Measurements from ENCODE around the gene ZNF793. TPM values are rescaled to one million over a fixed set of nuclear protein-coding genes. Genes with fewer than 3 reads are reported as not detected.

ZNF793 gene
- total and polyA plus RNA-seq, 12 donors: 1.6 to 10.7 (median 6.0) TPM

- H3K27ac ChIP-seq: no peak overlapping the region
- TF ChIP-seq POLR2A (IDR thresholded peaks at IDR 0.05): no peak
- TF ChIP-seq, protein P1, sequence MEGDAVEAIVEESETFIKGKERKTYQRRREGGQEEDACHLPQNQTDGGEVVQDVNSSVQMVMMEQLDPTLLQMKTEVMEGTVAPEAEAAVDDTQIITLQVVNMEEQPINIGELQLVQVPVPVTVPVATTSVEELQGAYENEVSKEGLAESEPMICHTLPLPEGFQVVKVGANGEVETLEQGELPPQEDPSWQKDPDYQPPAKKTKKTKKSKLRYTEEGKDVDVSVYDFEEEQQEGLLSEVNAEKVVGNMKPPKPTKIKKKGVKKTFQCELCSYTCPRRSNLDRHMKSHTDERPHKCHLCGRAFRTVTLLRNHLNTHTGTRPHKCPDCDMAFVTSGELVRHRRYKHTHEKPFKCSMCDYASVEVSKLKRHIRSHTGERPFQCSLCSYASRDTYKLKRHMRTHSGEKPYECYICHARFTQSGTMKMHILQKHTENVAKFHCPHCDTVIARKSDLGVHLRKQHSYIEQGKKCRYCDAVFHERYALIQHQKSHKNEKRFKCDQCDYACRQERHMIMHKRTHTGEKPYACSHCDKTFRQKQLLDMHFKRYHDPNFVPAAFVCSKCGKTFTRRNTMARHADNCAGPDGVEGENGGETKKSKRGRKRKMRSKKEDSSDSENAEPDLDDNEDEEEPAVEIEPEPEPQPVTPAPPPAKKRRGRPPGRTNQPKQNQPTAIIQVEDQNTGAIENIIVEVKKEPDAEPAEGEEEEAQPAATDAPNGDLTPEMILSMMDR (IDR thresholded peaks at IDR 0.05): no peak
- H3K4me3 ChIP-seq: peak overlapping the region in 1 of 4 donors; percentile 16
- peaks cover 15 to 98% (median 57%) of the 10 kb centered on the region in 3 donors for H3K9me3 ChIP-seq (replicated peaks in 1 of 3)
- 94 to 97% (median 96%) methylated on average over 7 of the region's 7 CpGs for WGBS, 4 donors
- intact Hi-C loops (cut with DNase I): no loop called here
- H3K27me3 ChIP-seq: no peaks in the 10 kb centered on the region
- no peaks in the 10 kb centered on the region for H3K36me3 ChIP-seq (replicated peaks in 1 of 2)
- no peak for DNase-seq
- H3K4me1 ChIP-seq (replicated peaks in 1 of 2): no peaks in the 10 kb centered on the region
These were observed 58.1 kb downstream of the ZNF793 start for GRCh38 chr19:37564624-37565369.

DNA sequence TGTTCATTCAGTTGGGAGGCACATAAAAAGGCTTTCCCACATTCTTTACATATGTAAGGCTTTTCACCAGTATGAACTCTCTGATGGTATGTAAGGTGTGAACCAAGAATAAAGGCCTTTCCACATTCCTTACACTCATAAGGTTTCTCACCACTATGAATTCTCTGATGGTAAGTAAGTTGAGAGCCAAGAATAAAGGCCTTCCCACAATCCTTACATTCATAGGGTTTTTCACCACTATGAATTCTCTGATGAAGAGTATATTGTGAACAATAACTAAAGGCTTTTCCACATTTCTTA lies 58.6 kb downstream of the ZNF793 start:
- H3K4me1 ChIP-seq (replicated peaks in 1 of 2): no peaks in the 10 kb centered on the region
- H3K27ac ChIP-seq: no peak overlapping the region
- DNase-seq: no peak
- no peaks in the 10 kb centered on the region for H3K36me3 ChIP-seq (replicated peaks in 1 of 2)
- no peak overlapping the region for H3K4me3 ChIP-seq
- no peaks in the 10 kb centered on the region for H3K27me3 ChIP-seq
- peaks cover 15 to 98% (median 58%) of the 10 kb centered on the region in 3 donors for H3K9me3 ChIP-seq (replicated peaks in 1 of 3)
- intact Hi-C loops (cut with DNase I): no loop called here
- TF ChIP-seq, protein P1 (IDR thresholded peaks at IDR 0.05): no peak
- no peak for TF ChIP-seq POLR2A (IDR thresholded peaks at IDR 0.05)

DNA sequence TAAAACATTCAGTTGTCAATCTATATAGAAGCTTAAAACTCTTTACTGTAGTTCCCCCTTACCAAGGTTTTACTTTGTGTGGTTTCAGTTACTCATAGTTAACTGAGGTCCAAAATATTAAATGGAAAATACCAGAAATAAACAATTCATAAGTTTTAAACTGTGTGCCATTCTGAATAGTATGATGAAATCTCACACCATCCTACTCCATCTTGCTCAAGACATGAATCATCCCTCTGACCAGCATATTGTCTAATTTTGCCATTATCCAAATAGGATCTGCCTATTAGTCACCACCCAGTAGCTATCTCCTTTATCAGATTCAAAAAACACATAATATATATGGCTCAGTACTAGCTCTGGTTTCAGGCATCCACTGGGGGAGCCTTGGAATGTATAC lies 65.5 kb downstream of the ZNF793 start:
- H3K27me3 ChIP-seq: no peaks in the 10 kb centered on the region
- peaks cover 6 to 52% (median 25%) of the 10 kb centered on the region in 3 donors for H3K9me3 ChIP-seq (replicated peaks in 1 of 3)
- no peak overlapping the region for H3K27ac ChIP-seq
- DNase-seq: no peak
- no peaks in the 10 kb centered on the region for H3K36me3 ChIP-seq (replicated peaks in 1 of 2)
- intact Hi-C loops (cut with DNase I): no loop called here
- H3K4me3 ChIP-seq: no peak overlapping the region
- H3K4me1 ChIP-seq (replicated peaks in 1 of 2): no peaks in the 10 kb centered on the region
- TF ChIP-seq, protein P1 (IDR thresholded peaks at IDR 0.05): no peak
- TF ChIP-seq POLR2A (IDR thresholded peaks at IDR 0.05): no peak

DNA sequence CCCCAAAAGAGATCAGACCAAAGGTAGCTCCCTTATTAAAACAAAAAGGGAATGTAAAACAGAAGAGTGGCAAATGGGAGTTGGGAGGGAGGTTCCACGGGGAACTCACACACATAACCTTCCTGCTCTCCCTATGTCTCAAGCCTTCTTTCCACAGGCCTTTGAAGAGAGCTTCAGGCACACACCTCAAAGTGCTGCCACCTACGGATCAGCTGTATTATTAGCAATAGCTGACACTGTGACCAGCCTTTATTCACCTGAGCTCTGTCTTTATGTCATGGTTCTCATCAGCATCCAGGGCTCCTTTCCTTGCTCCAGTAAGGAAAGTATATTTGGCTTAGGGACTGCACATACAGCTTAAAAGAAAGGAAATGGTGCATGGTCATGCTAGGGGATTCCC lies 76.6 kb downstream of the ZNF793 start:
- no peaks in the 10 kb centered on the region for H3K27me3 ChIP-seq
- peaks cover 0 to 11% of the 10 kb centered on the region in 2 donors for H3K36me3 ChIP-seq (replicated peaks in 1 of 2)
- TF ChIP-seq POLR2A (IDR thresholded peaks at IDR 0.05): no peak
- TF ChIP-seq, protein P1 (IDR thresholded peaks at IDR 0.05): no peak
- 75 to 81% (median 75%) methylated on average over 2 of the region's 2 CpGs for WGBS, 4 donors
- intact Hi-C loops (cut with DNase I): no loop called here
- DNase-seq: no peak
- H3K4me1 ChIP-seq (replicated peaks in 1 of 2): no peaks in the 10 kb centered on the region
- H3K4me3 ChIP-seq: no peak overlapping the region
- peaks cover 0 to 31% (median 6%) of the 10 kb centered on the region in 3 donors for H3K9me3 ChIP-seq (replicated peaks in 1 of 3)
- no peak overlapping the region for H3K27ac ChIP-seq

Other genes with a start within 250 kb of the ZNF793 start
- 10 to 100 TPM in 2 of 9 donors, 1 to 10 TPM in 7; 1.8 to 11.4 (median 7.4) TPM for gene ZNF527, start 135.8 kb upstream of the ZNF793 start, total RNA-seq
- gene ZNF527, start 135.8 kb upstream of the ZNF793 start, polyA plus RNA-seq: 1 to 10 TPM; 3.0 to 6.3 (median 5.9) TPM
- 10 to 100 TPM in 2 of 9 donors, 1 to 10 TPM in 7; 6.1 to 36.6 (median 8.5) TPM for gene ZNF569, start 39.5 kb upstream of the ZNF793 start, total RNA-seq
- 10 to 100 TPM in 1 of 3 donors, 1 to 10 TPM in 2; 2.3 to 13.0 (median 4.4) TPM for gene ZNF569, start 39.5 kb upstream of the ZNF793 start, polyA plus RNA-seq
- 10 to 100 TPM in 1 of 9 donors, 1 to 10 TPM in 8; 5.1 to 11.6 (median 7.3) TPM for gene ZNF570, start 37.6 kb upstream of the ZNF793 start, total RNA-seq
- gene ZNF570, start 37.6 kb upstream of the ZNF793 start, polyA plus RNA-seq: 1 to 10 TPM; 1.4 to 6.6 (median 2.6) TPM
- gene ZNF571, start 87.9 kb downstream of the ZNF793 start, total RNA-seq: 10 to 100 TPM in 2 of 9 donors, 1 to 10 TPM in 7; 1.9 to 11.4 (median 6.4) TPM
- 1 to 10 TPM; 5.6 to 8.8 (median 6.2) TPM for gene ZNF571, start 87.9 kb downstream of the ZNF793 start, polyA plus RNA-seq
- 1 to 10 TPM; 2.3 to 7.2 (median 5.0) TPM for gene ZNF540, start 87.9 kb downstream of the ZNF793 start, total RNA-seq
- 10 to 100 TPM in 1 of 3 donors, 1 to 10 TPM in 2; 5.5 to 19.2 (median 5.8) TPM for gene ZNF540, start 87.9 kb downstream of the ZNF793 start, polyA plus RNA-seq
- gene ZFP30, start 148.5 kb downstream of the ZNF793 start, total RNA-seq: 10 to 100 TPM in 4 of 9 donors, 1 to 10 TPM in 5; 3.7 to 17.6 (median 9.4) TPM
- gene ZFP30, start 148.5 kb downstream of the ZNF793 start, polyA plus RNA-seq: 1 to 10 TPM; 3.1 to 6.8 (median 3.9) TPM
- gene ZNF607, start 212.8 kb downstream of the ZNF793 start, total RNA-seq: 10 to 100 TPM in 2 of 9 donors, 1 to 10 TPM in 7; 3.8 to 14.9 (median 4.8) TPM
- 1 to 10 TPM; 3.7 to 4.4 (median 4.2) TPM for gene ZNF607, start 212.8 kb downstream of the ZNF793 start, polyA plus RNA-seq

Data from adrenal gland (tissue), 12 donors.